SJSA1 (cell line): Measurements from ENCODE around the gene GUCY2D. TPM values are rescaled to one million over a fixed set of nuclear protein-coding genes. Genes with fewer than 3 reads are reported as not detected.

ENCODE experiments used
- DNase-seq, 2 experiments: peaks; one replicate each; pipeline ENCODE4 v3.0.0-alpha.2; 2015 to 2020; ENCODE audit warnings: low spot score in 2 of 2, low read depth in 1 of 2
- H3K27ac ChIP-seq: fragments of 250-450 bp; sonication (Bioruptor Pico); 2 replicates; pipeline ENCODE4 v1.5.1; 2020; ENCODE audit warnings: mild to moderate bottlenecking, moderate library complexity
- H3K27me3 ChIP-seq: fragments of 250-450 bp; sonication (Bioruptor Pico); replicated peaks from 2 replicates; pipeline ENCODE4 v1.5.1; 2020; ENCODE audit warnings: mild to moderate bottlenecking, moderate library complexity
- H3K36me3 ChIP-seq: fragments of 250-450 bp; sonication (Bioruptor Pico); 2 replicates; pipeline ENCODE4 v1.5.1; 2020; ENCODE audit warnings: mild to moderate bottlenecking
- H3K4me1 ChIP-seq: fragments of 250-450 bp; sonication (Bioruptor Pico); replicated peaks from 2 replicates; pipeline ENCODE4 v1.6.1; 2021; ENCODE audit warnings: mild to moderate bottlenecking
- H3K4me3 ChIP-seq: fragments of 250-450 bp; sonication (Bioruptor Pico); 2 replicates; pipeline ENCODE4 v1.5.1; 2020; ENCODE audit warnings: mild to moderate bottlenecking
- H3K9me3 ChIP-seq: fragments of 250-450 bp; sonication (Bioruptor Pico); replicated peaks from 2 replicates; pipeline ENCODE4 v1.5.1; 2020; ENCODE audit warnings: mild to moderate bottlenecking
- total RNA-seq: library from RNA; depleted of rRNA; stranded (reverse); fragments of >200 nt; shearing (Covaris generic); gene quantifications from 2 replicates; pipeline ENCODE4 v1.2.3, GENCODE V29; 2014

The GUCY2D gene
- total RNA-seq, 1 experiment from 2014 or later, result not detected

- Histone ChIP-seq H3K4me3 (no peak overlapping the region), H3K4me1 (no peaks in the 10 kb centered on the region), H3K27ac (no peak overlapping the region), H3K9me3 (no peaks in the 10 kb centered on the region), H3K36me3 (no peaks in the 10 kb centered on the region), H3K27me3 (peaks cover 61% of the 10 kb centered on the region)
- DNase-seq, result no peak
These were observed 542 bp downstream of the GUCY2D start for GRCh38 chr17:8002721-8003593.

- no peak overlapping the region for H3K27ac ChIP-seq
- no peaks in the 10 kb centered on the region for H3K9me3 ChIP-seq
- H3K36me3 ChIP-seq, result no peaks in the 10 kb centered on the region
- H3K27me3 ChIP-seq, result peaks cover 57% of the 10 kb centered on the region
- H3K4me3 ChIP-seq, result no peak overlapping the region
- H3K4me1 ChIP-seq, result no peaks in the 10 kb centered on the region
- DNase-seq, result no peak
These were observed 1.3 kb downstream of the GUCY2D start for GRCh38 chr17:8003594-8004181.

GRCh38 chr17:8004899-8005298, 2.5 kb downstream of the GUCY2D start:
- Histone ChIP-seq H3K4me1 (no peaks in the 10 kb centered on the region), H3K27me3 (peaks cover 48% of the 10 kb centered on the region), H3K27ac (no peak overlapping the region), H3K9me3 (no peaks in the 10 kb centered on the region), H3K36me3 (no peaks in the 10 kb centered on the region), H3K4me3 (no peak overlapping the region)
- DNase-seq, result no peak

GRCh38 chr17:8005357-8005756, 2.9 kb downstream of the GUCY2D start:
- Histone ChIP-seq H3K36me3 (no peaks in the 10 kb centered on the region), H3K27me3 (peaks cover 51% of the 10 kb centered on the region), H3K4me3 (no peak overlapping the region), H3K9me3 (no peaks in the 10 kb centered on the region), H3K27ac (no peak overlapping the region), H3K4me1 (no peaks in the 10 kb centered on the region)
- DNase-seq, result no peak

- no peak for DNase-seq
- no peak overlapping the region for H3K27ac ChIP-seq
- peaks cover 47% of the 10 kb centered on the region for H3K27me3 ChIP-seq
- no peaks in the 10 kb centered on the region for H3K9me3 ChIP-seq
- H3K36me3 ChIP-seq, result no peaks in the 10 kb centered on the region
- no peaks in the 10 kb centered on the region for H3K4me1 ChIP-seq
- no peak overlapping the region for H3K4me3 ChIP-seq
These were observed 3.7 kb downstream of the GUCY2D start for GRCh38 chr17:8005967-8006730.

- H3K4me1 ChIP-seq, result no peaks in the 10 kb centered on the region
- H3K27ac ChIP-seq, result no peak overlapping the region
- H3K36me3 ChIP-seq, result no peaks in the 10 kb centered on the region
- no peak for DNase-seq
- no peak overlapping the region for H3K4me3 ChIP-seq
- no peaks in the 10 kb centered on the region for H3K9me3 ChIP-seq
- peaks cover 41% of the 10 kb centered on the region for H3K27me3 ChIP-seq
These were observed 4.6 kb downstream of the GUCY2D start for GRCh38 chr17:8006836-8007680.

GRCh38 chr17:8007836-8008235, 5.4 kb downstream of the GUCY2D start:
- no peaks in the 10 kb centered on the region for H3K36me3 ChIP-seq
- no peak overlapping the region for H3K4me3 ChIP-seq
- no peak for DNase-seq
- peaks cover 33% of the 10 kb centered on the region for H3K27me3 ChIP-seq
- H3K4me1 ChIP-seq, result no peaks in the 10 kb centered on the region
- no peak overlapping the region for H3K27ac ChIP-seq
- H3K9me3 ChIP-seq, result no peaks in the 10 kb centered on the region

GRCh38 chr17:8012045-8012580, 9.7 kb downstream of the GUCY2D start:
- Histone ChIP-seq H3K4me3 (no peak overlapping the region), H3K9me3 (no peaks in the 10 kb centered on the region), H3K27me3 (peaks cover 27% of the 10 kb centered on the region), H3K27ac (no peak overlapping the region), H3K4me1 (no peaks in the 10 kb centered on the region), H3K36me3 (no peaks in the 10 kb centered on the region)
- DNase-seq, result peak in 1 of 2 experiments; percentile 31

- Histone ChIP-seq H3K4me3 (no peak overlapping the region), H3K4me1 (no peaks in the 10 kb centered on the region), H3K27ac (no peak overlapping the region), H3K9me3 (no peaks in the 10 kb centered on the region), H3K27me3 (peaks cover 27% of the 10 kb centered on the region), H3K36me3 (no peaks in the 10 kb centered on the region)
- DNase-seq, result no peak
These were observed 10.7 kb downstream of the GUCY2D start for GRCh38 chr17:8012996-8013640.

- no peaks in the 10 kb centered on the region for H3K4me1 ChIP-seq
- peak in 1 of 2 experiments; percentile 33 for DNase-seq
- peaks cover 28% of the 10 kb centered on the region for H3K27me3 ChIP-seq
- no peaks in the 10 kb centered on the region for H3K9me3 ChIP-seq
- H3K27ac ChIP-seq, result no peak overlapping the region
- no peaks in the 10 kb centered on the region for H3K36me3 ChIP-seq
- H3K4me3 ChIP-seq, result no peak overlapping the region
These were observed 11.5 kb downstream of the GUCY2D start for GRCh38 chr17:8013731-8014557.

GRCh38 chr17:8014558-8014850, 12.1 kb downstream of the GUCY2D start:
- Histone ChIP-seq H3K27me3 (peaks cover 31% of the 10 kb centered on the region), H3K36me3 (no peaks in the 10 kb centered on the region), H3K9me3 (no peaks in the 10 kb centered on the region), H3K27ac (no peak overlapping the region), H3K4me1 (no peaks in the 10 kb centered on the region), H3K4me3 (no peak overlapping the region)
- DNase-seq, result no peak

GRCh38 chr17:8015236-8015956, 13.0 kb downstream of the GUCY2D start:
- Histone ChIP-seq H3K36me3 (no peaks in the 10 kb centered on the region), H3K9me3 (no peaks in the 10 kb centered on the region), H3K27ac (no peak overlapping the region), H3K27me3 (peaks cover 27% of the 10 kb centered on the region), H3K4me1 (no peaks in the 10 kb centered on the region), H3K4me3 (no peak overlapping the region)
- no peak for DNase-seq
